Heart left ventricle (tissue), 13 donors: ENCODE results near the gene PRKRIP1.

Experiments
- POLR2A ChIP-seq, 2 donors: fragments of 450-650 bp; IDR thresholded peaks; one replicate each; pipeline ENCODE4 v1.6.1; 2017; ENCODE audit warnings: antibody characterized with exemption in 2 of 2, mild to moderate bottlenecking in 2 of 2, moderate library complexity in 2 of 2
- TF ChIP-seq, protein P1 (sequence below), 12 donors: fragments of 200-600 bp; sonication (generic) in 4 of 12; IDR thresholded peaks; one replicate each; pipeline versions ENCODE4 v1.5.0 to v1.8.0; 2018 to 2022; ENCODE audit warnings: antibody characterized with exemption in 12 of 12, mild to moderate bottlenecking in 5 of 12
- donor health status: ischemic (EF 13 %, LVEDD 7.1; RV severe dilation, severe dysfunction).
- donor health status: DM: no; HTN: yes; CAD: no.
- donor health status: DM: no; HTN: no; CAD: no.
- donor health status: ischemic (EF 25% LVEDD 6.9; RV normal size, moderate dysfunction).
- donor health status: ischemic (EF 25% LVEDD 5.7; RV mildly dilated, moderate dysfunction).
- donor health status: ischemic (EF 35%, LVEDD 5.7; RV mildly dilated, moderate dysfunction).
- donor health status: nonischemic (EF 11% LVEDD 7.7; RV severe dilation, severe dysfunction).
- donor health status: DM: yes; HTN: yes; CAD: no.
- donor health status: PGD.
- donor health status: ischemic (EF 29% LVEDD 5.4; RV normal size, mild dysfunction).
- donor health status: nonischemic (EF 23%, LVEDD 6.1; RV moderate dilation, normal function).

GRCh38 chr7:102389810-102390209 lies 6.4 kb upstream of the PRKRIP1 start:
- TF ChIP-seq, protein P1, sequence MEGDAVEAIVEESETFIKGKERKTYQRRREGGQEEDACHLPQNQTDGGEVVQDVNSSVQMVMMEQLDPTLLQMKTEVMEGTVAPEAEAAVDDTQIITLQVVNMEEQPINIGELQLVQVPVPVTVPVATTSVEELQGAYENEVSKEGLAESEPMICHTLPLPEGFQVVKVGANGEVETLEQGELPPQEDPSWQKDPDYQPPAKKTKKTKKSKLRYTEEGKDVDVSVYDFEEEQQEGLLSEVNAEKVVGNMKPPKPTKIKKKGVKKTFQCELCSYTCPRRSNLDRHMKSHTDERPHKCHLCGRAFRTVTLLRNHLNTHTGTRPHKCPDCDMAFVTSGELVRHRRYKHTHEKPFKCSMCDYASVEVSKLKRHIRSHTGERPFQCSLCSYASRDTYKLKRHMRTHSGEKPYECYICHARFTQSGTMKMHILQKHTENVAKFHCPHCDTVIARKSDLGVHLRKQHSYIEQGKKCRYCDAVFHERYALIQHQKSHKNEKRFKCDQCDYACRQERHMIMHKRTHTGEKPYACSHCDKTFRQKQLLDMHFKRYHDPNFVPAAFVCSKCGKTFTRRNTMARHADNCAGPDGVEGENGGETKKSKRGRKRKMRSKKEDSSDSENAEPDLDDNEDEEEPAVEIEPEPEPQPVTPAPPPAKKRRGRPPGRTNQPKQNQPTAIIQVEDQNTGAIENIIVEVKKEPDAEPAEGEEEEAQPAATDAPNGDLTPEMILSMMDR (IDR thresholded peaks at IDR 0.05): no peak
- TF ChIP-seq POLR2A (IDR thresholded peaks at IDR 0.05): no peak
